RWPE2 (cell line): ENCODE results near the gene USP53.

Experiments used
- ATAC-seq: fragments of 200-7000 bp; cut with Tn5 transposase; 3 replicates; pipeline ENCODE4 v1.9.1; 2021; ENCODE audit warnings: low read depth
- DNase-seq: peaks from one replicate; pipeline ENCODE4 v3.0.0-alpha.2; 2020; ENCODE audit warnings: low spot score
- H3K27ac ChIP-seq: fragments of 450-650 bp; 2 replicates; pipeline ENCODE4 v1.5.1; 2017; ENCODE audit warnings: mild to moderate bottlenecking; ENCODE audit not compliant: poor library complexity, severe bottlenecking
- H3K27me3 ChIP-seq: fragments of 250-450 bp; sonication (Bioruptor Pico); 2 replicates; pipeline ENCODE4 v1.5.1; 2021; ENCODE audit warnings: mild to moderate bottlenecking, moderate library complexity; ENCODE audit not compliant: insufficient read depth, poor library complexity, severe bottlenecking
- H3K36me3 ChIP-seq: fragments of 250-450 bp; sonication (Bioruptor Pico); 2 replicates; pipeline ENCODE4 v1.5.1; 2020; ENCODE audit warnings: low read depth, mild to moderate bottlenecking, moderate library complexity
- H3K4me1 ChIP-seq: fragments of 250-450 bp; sonication (Bioruptor Pico); 2 replicates; pipeline ENCODE4 v1.5.1; 2021; ENCODE audit warnings: mild to moderate bottlenecking, moderate library complexity; ENCODE audit not compliant: insufficient read depth, poor library complexity, severe bottlenecking
- H3K4me3 ChIP-seq: fragments of 250-450 bp; sonication (Bioruptor Pico); 2 replicates; pipeline ENCODE4 v1.5.1; 2021; ENCODE audit warnings: mild to moderate bottlenecking, moderate library complexity; ENCODE audit not compliant: severe bottlenecking
- H3K9me3 ChIP-seq: fragments of 250-450 bp; sonication (Bioruptor Pico); 2 replicates; pipeline ENCODE4 v1.5.1; 2021; ENCODE audit warnings: mild to moderate bottlenecking, moderate library complexity; ENCODE audit not compliant: severe bottlenecking
- CTCF ChIP-seq: fragments of 450-650 bp; IDR thresholded peaks from one replicate; pipeline ENCODE4 v1.5.1; 2017; ENCODE audit warnings: mild to moderate bottlenecking, moderate library complexity; ENCODE audit not compliant: poor library complexity, severe bottlenecking

Gene USP53

GRCh38 chr4:119179011-119179410, 33.5 kb upstream of the USP53 start:
- no peaks in the 10 kb centered on the region for H3K9me3 ChIP-seq

GRCh38 chr4:119184128-119184527, 28.4 kb upstream of the USP53 start:
- no peak for TF ChIP-seq CTCF
- H3K27ac ChIP-seq = no peak overlapping the region
- H3K36me3 ChIP-seq = no peaks in the 10 kb centered on the region
- H3K4me1 ChIP-seq = no peaks in the 10 kb centered on the region
- H3K9me3 ChIP-seq = no peaks in the 10 kb centered on the region
- no peaks in the 10 kb centered on the region for H3K27me3 ChIP-seq
- ATAC-seq (no peak), DNase-seq (no peak)
- no peak overlapping the region for H3K4me3 ChIP-seq

More at GRCh38 chr4:119179011-119179410, 33.5 kb upstream of the USP53 start:
- H3K36me3 ChIP-seq = no peaks in the 10 kb centered on the region
- TF ChIP-seq CTCF = no peak
- no peak overlapping the region for H3K4me3 ChIP-seq
- no peak for ATAC-seq
- no peak overlapping the region for H3K27ac ChIP-seq
- no peak for DNase-seq
- no peaks in the 10 kb centered on the region for H3K27me3 ChIP-seq
- no peaks in the 10 kb centered on the region for H3K4me1 ChIP-seq

GRCh38 chr4:119189638-119190037, 22.9 kb upstream of the USP53 start:
- Histone ChIP-seq H3K9me3 (no peaks in the 10 kb centered on the region), H3K36me3 (no peaks in the 10 kb centered on the region; the same call in 1 of the 2 replicates), H3K4me3 (no peak overlapping the region), H3K4me1 (no peaks in the 10 kb centered on the region), H3K27me3 (no peaks in the 10 kb centered on the region), H3K27ac (no peak overlapping the region)
- TF ChIP-seq CTCF = no peak
- ATAC-seq = no peak
- no peak for DNase-seq

GRCh38 chr4:119190354-119190753, 22.2 kb upstream of the USP53 start:
- Histone ChIP-seq H3K27ac (no peak overlapping the region), H3K36me3 (no peaks in the 10 kb centered on the region; the same call in 1 of the 2 replicates), H3K4me1 (no peaks in the 10 kb centered on the region), H3K4me3 (no peak overlapping the region), H3K27me3 (no peaks in the 10 kb centered on the region), H3K9me3 (no peaks in the 10 kb centered on the region)
- DNase-seq = no peak
- no peak for TF ChIP-seq CTCF
- no peak for ATAC-seq

GRCh38 chr4:119191505-119191904, 21.0 kb upstream of the USP53 start:
- ATAC-seq (no peak), DNase-seq (no peak)
- no peaks in the 10 kb centered on the region for H3K27me3 ChIP-seq
- no peak overlapping the region for H3K27ac ChIP-seq
- TF ChIP-seq CTCF = no peak
- no peaks in the 10 kb centered on the region; the same call in 1 of the 2 replicates for H3K36me3 ChIP-seq
- H3K9me3 ChIP-seq = no peaks in the 10 kb centered on the region
- no peaks in the 10 kb centered on the region for H3K4me1 ChIP-seq
- no peak overlapping the region for H3K4me3 ChIP-seq
